Astrocyte of the spinal cord (primary cell): ENCODE results near the gene ROR2.

Experiments used
- DNase-seq: peaks from one replicate; pipeline ENCODE4 v3.0.0; 2011; ENCODE audit warnings: low read depth, low spot score
- H3K4me3 ChIP-seq: 2 replicates; pipeline ENCODE4 v1.5.1; 2011; ENCODE audit warnings: low read depth, mild to moderate bottlenecking, low read length, moderate library complexity
- in situ Hi-C: cut with HindIII; loops from 2 replicates; pipeline ENCODE4 v1.10.0; 2017; ENCODE audit warnings: low sequenced_read_pairs
- TF ChIP-seq, protein P1 (sequence below): IDR thresholded peaks from 2 replicates; pipeline ENCODE4 v1.5.1; 2012; ENCODE audit warnings: low read depth, mild to moderate bottlenecking, low read length, inconsistent platforms

ROR2 gene

DNA sequence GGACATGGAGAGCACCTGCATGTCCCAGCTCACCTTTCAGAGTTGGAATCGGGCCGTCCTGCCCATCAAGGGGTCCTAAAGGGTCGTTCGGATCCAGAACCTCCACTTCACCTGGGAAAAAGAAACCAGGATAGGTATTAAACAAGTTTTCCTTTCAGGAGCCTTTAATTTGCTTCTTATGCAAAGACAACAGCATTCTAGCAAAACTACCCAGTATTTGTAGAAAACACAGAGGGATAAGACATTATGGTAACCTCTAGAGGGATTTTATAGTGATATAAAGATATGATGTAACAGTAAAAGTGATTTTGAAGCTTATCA, 174.4 kb downstream of the ROR2 start:
- in situ Hi-C loops, result no loop called here
- H3K4me3 ChIP-seq, result no peak overlapping the region
- TF ChIP-seq, protein P1, sequence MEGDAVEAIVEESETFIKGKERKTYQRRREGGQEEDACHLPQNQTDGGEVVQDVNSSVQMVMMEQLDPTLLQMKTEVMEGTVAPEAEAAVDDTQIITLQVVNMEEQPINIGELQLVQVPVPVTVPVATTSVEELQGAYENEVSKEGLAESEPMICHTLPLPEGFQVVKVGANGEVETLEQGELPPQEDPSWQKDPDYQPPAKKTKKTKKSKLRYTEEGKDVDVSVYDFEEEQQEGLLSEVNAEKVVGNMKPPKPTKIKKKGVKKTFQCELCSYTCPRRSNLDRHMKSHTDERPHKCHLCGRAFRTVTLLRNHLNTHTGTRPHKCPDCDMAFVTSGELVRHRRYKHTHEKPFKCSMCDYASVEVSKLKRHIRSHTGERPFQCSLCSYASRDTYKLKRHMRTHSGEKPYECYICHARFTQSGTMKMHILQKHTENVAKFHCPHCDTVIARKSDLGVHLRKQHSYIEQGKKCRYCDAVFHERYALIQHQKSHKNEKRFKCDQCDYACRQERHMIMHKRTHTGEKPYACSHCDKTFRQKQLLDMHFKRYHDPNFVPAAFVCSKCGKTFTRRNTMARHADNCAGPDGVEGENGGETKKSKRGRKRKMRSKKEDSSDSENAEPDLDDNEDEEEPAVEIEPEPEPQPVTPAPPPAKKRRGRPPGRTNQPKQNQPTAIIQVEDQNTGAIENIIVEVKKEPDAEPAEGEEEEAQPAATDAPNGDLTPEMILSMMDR, result no peak
- DNase-seq, result no peak

DNA sequence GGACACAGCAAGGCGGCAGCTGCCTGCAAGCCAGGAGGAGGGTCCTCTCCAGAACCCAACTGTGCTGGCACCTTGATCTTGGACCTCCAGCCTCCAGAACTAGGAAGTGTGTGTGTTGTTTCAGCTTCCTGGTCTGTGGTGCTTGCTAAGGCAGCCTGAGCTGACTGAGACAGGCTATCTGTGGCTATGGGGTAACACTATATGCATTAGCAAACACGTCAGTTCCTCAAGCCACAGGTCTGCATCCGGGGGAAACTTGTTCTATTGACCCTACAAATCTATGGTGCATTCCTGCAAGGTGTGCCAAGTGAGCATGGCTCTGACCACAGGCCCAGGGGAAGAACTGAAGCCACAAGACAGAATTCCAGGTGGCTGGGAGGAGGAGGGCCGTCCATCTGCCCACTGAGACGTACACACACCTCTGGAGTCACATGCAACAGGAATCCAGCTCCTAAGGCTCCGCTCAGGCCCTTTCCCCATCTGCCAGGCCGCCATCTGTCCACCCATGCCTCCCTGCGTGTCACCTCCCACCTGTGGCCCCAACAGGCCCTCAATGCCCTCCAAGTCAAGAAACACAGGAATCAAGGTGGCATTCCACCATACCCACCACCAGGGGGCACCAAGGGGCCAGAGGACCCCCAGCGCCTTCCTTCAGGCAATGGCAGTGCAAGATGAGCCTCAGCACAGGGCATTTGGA, 174.9 kb downstream of the ROR2 start:
- peak; percentile 47 for DNase-seq
- no peak overlapping the region for H3K4me3 ChIP-seq
- TF ChIP-seq, protein P1, result peak; percentile 88
- in situ Hi-C loops, result no loop called here

DNA sequence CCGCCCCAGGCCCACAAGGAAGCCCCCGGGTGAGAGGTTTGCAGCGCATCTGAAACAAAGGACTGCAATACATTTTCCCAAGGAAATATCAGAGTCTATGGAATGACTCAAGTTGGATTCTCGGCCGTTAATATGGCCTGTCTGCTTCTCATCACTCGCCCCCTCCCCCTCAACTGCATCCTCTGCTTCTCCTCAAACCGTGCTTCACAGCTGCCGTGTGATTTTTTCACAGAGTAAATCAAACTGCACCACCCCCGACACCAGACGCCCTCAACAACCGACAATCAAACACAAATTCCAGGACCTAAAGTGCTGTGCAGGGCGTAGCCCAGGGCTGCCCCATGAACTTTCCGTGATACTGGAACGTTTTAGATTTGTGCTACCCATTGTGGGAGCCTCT, 176.9 kb downstream of the ROR2 start:
- DNase-seq, result no peak
- in situ Hi-C loops, result no loop called here
- H3K4me3 ChIP-seq, result no peak overlapping the region
- TF ChIP-seq, protein P1, result no peak

DNA sequence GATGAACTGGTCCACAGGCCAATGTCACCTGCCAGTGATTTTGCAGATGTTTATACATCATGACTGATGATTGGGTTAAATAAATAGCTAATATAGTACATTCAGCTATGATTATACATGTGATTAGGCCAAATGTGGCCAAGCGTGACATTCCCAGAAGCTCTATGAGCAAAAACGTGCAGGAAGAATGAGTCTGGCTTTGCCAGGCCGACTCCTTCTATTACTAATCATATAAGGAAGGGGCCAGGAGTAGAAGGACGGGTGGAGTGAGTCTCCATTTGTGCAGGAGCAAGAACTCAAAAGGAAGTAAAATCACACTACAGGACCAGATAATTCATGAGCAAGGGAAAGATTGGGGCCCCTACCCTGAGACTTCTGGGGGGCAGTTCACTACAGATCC, 178.2 kb downstream of the ROR2 start:
- DNase-seq, result no peak
- TF ChIP-seq, protein P1, result no peak
- no peak overlapping the region for H3K4me3 ChIP-seq
- in situ Hi-C loops, result no loop called here

DNA sequence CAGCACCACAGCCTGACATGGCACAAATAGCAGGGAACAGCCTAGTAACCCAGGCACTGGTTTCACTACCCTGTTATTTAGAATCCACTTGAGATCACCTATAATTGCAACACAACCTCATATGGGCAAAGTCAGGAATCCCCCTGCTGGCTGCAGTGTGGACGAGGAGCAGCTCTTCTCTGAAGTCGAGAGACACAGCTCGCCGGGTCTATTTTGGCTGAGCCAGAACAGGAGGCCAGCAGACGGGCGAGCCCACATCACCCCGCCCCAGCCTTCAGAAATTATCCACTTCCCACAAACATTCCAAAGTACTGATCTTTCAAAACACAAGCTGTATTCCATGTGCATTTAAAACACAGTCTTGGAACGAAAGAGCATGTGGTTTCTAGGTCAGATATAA, 179.0 kb downstream of the ROR2 start:
- peak; percentile 87 for DNase-seq
- TF ChIP-seq, protein P1, result peak; percentile 56
- in situ Hi-C loops, result no loop called here
- H3K4me3 ChIP-seq, result no peak overlapping the region

DNA sequence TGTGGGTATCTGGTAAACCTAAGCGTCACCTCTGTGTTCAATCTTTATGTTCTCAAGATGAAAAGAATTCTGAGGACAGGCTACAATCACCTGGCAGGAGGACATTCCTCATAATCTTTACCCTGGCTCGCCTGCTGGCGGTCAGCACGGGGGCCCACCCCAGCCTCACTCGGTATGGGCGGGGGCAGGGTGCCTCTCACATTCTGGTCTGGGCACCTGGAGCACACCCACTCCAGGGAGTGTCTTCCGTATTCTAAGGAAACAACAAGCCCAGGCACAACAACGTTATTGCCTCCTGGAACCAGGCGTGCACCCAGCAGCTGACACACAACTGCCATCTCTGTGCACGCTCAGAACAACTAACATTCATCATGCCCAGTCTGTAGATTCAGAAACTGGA, 179.8 kb downstream of the ROR2 start:
- no peak for DNase-seq
- TF ChIP-seq, protein P1, result no peak
- H3K4me3 ChIP-seq, result no peak overlapping the region
- in situ Hi-C loops, result no loop called here
